Hair follicular keratinocyte (primary cell): Measurements from ENCODE around the gene DUSP9. TPM values are rescaled to one million over a fixed set of nuclear protein-coding genes. Genes with fewer than 3 reads are reported as not detected.

Experiments
- total RNA-seq: library from RNA; depleted of rRNA; stranded (reverse); fragments of >200 nt; gene quantifications from 2 replicates; pipeline ENCODE4 v1.2.3, GENCODE V29; 2015

DUSP9 gene
- total RNA-seq: 2.5 and 2.9 TPM in 2 replicates

GRCh38 chrX:153646620-153647373 lies at the start of gene DUSP9:
DUSP9 (plus strand) TSS chrX:153647203; CDS start chrX:153647954, 751 bp downstream.

GRCh38 chrX:153598541-153599191 lies 48.3 kb upstream of the DUSP9 start, which contains the start of gene CCNQ:
CCNQ (minus strand) TSS chrX:153599139; CDS start chrX:153599073, 66 bp downstream.

GRCh38 chrX:153673428-153674218 lies 26.6 kb downstream of the DUSP9 start, which contains the start of gene PNCK:
PNCK (minus strand) TSS chrX:153673813; CDS start chrX:153673076, 737 bp downstream.

GRCh38 chrX:153687121-153688039 lies 40.4 kb downstream of the DUSP9 start, which contains the start of gene SLC6A8:
SLC6A8 (plus strand) TSS chrX:153687926; CDS start chrX:153688575, 649 bp downstream.

Other genes starting within 250 kb of the DUSP9 start
- gene PNMA6E, start 245.9 kb upstream of the DUSP9 start, total RNA-seq: not detected in 2 replicates
- 1.0 and 1.1 TPM in 2 replicates for gene ZFP92, start 235.7 kb upstream of the DUSP9 start, total RNA-seq
- gene TREX2, start 201.1 kb upstream of the DUSP9 start, total RNA-seq: 2.0 and 4.1 TPM in 2 replicates
- 22.7 and 52.9 TPM in 2 replicates for gene HAUS7, start 176.6 kb upstream of the DUSP9 start, total RNA-seq
- 0.30 and 1.0 TPM in 2 replicates for gene BGN, start 152.2 kb upstream of the DUSP9 start, total RNA-seq
- gene ATP2B3, start 129.6 kb upstream of the DUSP9 start, total RNA-seq: not detected in 2 replicates
- gene CCNQ, start 48.1 kb upstream of the DUSP9 start, total RNA-seq: 46.9 and 64.9 TPM in 2 replicates
- gene PNCK, start 26.6 kb downstream of the DUSP9 start, total RNA-seq: not detected in 2 replicates
- gene SLC6A8, start 40.7 kb downstream of the DUSP9 start, total RNA-seq: 20.2 and 20.9 TPM in 2 replicates
- gene BCAP31, start 77.2 kb downstream of the DUSP9 start, total RNA-seq: 181 and 206 TPM in 2 replicates
- gene ABCD1, start 77.7 kb downstream of the DUSP9 start, total RNA-seq: 1.2 and 3.0 TPM in 2 replicates
- gene PLXNB3, start 117.0 kb downstream of the DUSP9 start, total RNA-seq: 5.2 and 5.4 TPM in 2 replicates
- 0.11 TPM in 1 of 2 replicates, not detected in the other for gene SRPK3, start 133.8 kb downstream of the DUSP9 start, total RNA-seq
- gene IDH3G, start 147.2 kb downstream of the DUSP9 start, total RNA-seq: 71.1 and 76.5 TPM in 2 replicates
- gene SSR4, start 147.5 kb downstream of the DUSP9 start, total RNA-seq: 192 and 305 TPM in 2 replicates
- 0.04 TPM in 1 of 2 replicates, not detected in the other for gene PDZD4, start 183.3 kb downstream of the DUSP9 start, total RNA-seq
- gene L1CAM, start 239.0 kb downstream of the DUSP9 start, total RNA-seq: 3.0 and 9.4 TPM in 2 replicates